Medulla oblongata (tissue), 1 donor: ENCODE results near the gene SEC22B.
A peak's percentile ranks its signal among the peaks of the same experiment; 100 is the strongest.
"Not testable (repeated sequence)": the region's sequence is repeated elsewhere in the genome, so short reads cannot be mapped to it uniquely, and the experiment has no call there.

ENCODE experiments used
- DNase-seq: peaks from one replicate; pipeline ENCODE4 v3.0.0-alpha.2; 2015; ENCODE audit errors: extremely low spot score

SEC22B gene

DNA sequence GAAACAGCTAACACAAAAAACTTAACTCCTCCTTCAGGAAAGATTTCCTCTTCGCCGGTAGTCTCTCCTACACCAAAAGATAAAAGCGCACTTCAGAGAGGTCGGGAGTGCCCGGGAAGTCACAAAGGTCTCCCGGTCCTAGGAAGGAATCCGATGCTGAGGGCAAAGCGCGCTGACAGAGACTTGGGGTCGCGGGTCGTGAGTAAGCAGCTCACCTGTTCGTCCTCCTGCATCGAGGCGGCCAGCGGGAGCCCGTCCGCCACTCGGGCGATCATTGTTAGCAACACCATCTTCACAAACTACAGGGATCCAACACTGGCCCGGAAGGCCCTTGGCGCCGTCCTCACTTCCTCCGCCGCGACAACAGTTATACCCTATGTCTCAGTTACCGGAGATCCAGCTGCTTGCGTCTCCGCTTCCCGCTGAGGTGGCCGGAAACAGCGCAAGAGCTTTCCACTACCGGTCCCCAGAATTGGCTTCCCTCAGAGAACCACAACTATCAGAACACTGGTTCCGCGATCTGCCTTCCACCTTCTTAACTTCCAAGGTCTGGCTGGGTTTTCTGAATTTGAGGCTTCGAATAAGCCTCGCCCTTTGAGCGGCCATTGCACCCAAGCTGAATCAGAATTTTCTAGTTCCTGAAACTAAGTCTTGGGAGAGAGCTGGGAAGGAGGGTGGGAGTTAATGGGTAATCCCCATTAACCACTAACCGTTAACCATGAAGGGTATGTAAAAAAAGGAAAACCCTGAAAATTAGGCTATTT is at the start of gene SEC22B:
SEC22B (minus strand) TSS at position 429 of the 764 bp plus-strand sequence; CDS start at position 290, 139 bp downstream.
- peak; percentile 96 for DNase-seq

DNA sequence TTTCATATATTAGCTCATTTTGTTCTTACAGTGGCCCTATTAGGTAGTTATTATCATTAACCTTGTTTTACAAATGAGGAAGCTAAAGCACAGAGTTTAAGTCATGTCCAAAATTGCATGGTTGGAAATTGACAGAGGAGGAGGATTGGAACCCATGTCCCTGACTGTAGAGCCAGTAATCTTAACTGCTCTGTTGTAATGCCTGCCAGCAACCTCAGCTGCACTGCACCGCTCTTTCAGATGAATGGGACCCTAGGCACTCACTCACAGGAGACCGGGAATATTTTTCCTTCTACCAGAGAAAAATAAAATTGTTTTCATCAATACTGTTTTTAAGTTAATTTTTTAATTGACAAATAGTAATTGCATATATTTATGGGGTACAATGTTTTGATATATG is 41.6 kb upstream of the SEC22B start:
- not testable (repeated sequence) for DNase-seq

DNA sequence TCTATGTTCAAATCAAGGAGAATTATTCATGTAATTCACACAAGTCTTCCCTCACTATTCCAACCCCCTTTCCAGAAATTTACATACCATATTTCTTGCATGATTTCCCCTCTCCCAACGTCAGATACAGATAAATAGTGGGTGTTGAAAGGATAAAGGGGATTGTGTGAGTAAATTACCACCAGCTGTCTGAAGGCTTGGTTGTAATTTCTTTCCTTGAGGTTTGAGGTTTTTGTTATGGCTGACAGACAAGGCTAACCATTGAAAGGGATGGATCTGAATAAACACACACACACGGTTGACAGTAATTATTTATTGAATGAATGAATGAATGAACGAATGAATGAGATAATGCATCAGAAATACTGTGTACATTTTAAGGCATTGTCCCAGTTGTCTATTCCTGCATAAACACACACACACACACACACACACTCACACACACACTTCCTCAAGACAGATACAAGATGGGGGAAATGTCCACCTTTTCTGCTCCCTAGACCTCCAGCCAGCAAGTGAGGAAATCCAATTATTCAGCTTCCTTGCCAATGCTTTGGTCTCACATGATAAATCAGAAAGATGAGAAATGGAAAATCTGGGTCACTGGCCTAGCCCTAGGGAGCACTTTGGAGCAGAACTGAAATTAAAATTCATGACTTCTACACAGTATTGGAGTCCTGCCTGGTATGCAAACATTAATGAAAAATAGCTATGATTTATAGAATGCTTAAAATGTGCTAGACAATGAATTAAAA is 41.0 kb upstream of the SEC22B start:
- not testable (repeated sequence) for DNase-seq

DNA sequence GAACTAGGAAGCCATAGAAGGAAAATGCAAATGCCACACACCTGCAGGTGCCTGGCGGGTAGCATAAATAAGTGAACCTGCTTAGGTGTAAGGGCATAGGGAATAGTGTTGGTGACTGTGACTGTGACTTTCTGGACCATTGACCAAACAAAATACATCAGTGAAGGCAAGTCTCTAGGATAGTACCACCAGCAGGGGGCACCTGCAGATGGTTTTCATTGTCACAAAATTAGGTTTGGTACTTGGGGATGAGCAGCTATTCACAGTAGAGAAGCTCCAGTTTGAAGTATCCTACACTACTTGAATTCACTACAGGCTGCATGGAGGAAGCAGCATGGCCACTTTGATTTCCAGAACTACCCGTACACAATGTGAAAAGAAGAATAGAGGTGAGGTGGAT is 37.3 kb upstream of the SEC22B start:
- not testable (repeated sequence) for DNase-seq

DNA sequence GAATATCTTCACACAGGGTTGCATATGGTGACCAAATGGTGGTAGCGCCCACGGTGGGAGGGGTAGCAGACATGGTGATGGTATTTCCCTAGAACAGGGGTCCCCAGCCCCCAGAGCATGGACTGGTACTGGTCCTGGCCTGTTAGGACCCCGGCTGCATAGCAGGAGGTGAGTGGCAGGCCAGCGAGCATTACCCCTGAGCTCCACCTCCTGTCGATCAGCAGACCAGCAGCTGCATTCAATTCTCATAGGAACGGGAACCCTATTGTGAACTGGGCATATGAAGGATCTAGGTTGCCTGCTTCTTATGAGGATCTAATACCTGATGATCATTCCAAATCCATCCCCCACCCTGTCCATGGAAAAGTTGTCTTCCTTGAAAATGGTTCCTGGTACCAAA is 34.4 kb upstream of the SEC22B start:
- not testable (repeated sequence) for DNase-seq

DNA sequence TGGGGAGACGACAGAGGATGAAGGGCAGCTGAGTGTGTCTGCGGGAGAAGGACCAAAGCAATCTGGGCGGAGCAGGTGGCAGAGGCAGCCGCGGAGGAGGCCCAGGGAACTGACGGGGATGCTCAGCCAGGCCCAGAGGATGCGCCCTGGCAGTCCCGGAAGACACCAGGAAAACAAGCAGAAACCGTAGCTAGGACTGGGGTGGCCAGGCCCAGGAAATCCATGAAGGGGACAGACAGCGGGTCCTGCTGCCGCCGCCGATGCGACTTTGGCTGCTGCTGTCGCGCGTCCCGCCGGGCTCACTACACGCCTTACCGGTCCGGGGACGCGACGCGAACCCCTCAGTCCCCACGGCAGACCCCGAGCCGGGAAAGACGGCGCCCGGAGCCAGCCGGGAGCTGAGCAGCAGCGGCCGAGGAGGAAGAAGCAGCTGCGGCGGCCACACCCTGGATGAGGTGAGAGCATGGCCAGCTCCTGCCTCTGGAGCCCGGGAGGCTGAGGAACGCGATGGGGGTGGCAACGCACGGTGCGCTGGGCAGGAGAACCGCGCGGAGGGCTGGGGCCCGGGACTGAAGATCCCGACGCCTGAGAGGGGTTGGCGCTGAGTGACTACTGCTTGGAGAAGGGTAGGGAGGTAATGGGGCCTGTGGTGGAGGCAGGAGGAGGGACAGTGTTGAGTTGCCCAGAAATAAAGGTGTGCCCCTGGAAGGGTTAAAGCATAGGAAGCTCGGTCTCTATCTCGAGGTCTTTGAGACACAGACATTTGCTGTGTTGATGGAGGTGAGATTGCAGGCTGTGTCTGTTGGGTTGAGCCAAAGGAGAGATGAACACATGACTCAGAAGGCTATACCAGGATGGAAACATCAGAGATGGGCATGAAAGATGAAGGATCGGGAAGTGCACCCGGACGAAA is 20.8 kb upstream of the SEC22B start:
- DNase-seq = peak; percentile 4

DNA sequence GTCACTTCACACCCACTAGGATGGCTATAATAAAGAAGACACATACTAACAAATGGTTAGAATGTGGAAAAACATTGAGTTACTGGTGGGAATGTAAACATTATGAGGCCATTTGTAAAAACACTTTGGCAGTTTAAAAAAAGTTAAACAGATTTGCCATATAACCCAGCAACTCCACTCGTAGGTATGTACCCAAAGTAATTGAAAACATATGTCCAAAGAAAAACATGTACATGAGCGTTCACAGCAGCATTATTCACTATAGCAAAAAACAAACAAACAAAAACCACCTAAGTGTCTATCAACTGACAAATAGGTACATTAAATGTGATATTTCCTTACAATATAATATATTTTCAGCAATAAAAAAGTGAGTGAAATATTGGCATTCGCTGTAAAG is 12.3 kb upstream of the SEC22B start:
- not testable (repeated sequence) for DNase-seq

DNA sequence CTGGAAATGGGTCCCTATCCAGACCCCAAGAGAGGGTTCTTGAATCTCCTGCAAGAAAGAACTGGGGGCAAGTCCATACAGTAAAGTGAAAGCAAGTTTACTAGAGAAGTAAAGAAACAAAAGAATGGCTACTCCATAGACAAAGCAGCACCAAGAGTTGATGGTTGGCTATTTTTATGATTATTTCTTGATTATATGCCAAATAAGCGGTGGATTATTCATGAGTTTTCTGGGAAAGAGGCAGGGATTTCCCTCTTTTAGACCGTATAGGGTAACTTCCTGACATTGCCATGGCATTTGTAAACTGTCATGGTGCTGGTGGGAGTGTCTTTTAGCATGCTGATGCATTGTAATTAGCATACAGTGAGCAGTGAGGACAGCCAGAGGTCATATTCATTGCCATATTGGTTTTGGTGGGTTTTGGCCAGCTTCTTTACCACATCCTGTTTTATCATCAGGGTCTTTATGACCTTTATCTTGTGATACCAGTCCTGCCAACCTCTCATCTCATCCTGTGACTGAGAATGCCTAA is 5.9 kb upstream of the SEC22B start:
- DNase-seq = not testable (repeated sequence)

DNA sequence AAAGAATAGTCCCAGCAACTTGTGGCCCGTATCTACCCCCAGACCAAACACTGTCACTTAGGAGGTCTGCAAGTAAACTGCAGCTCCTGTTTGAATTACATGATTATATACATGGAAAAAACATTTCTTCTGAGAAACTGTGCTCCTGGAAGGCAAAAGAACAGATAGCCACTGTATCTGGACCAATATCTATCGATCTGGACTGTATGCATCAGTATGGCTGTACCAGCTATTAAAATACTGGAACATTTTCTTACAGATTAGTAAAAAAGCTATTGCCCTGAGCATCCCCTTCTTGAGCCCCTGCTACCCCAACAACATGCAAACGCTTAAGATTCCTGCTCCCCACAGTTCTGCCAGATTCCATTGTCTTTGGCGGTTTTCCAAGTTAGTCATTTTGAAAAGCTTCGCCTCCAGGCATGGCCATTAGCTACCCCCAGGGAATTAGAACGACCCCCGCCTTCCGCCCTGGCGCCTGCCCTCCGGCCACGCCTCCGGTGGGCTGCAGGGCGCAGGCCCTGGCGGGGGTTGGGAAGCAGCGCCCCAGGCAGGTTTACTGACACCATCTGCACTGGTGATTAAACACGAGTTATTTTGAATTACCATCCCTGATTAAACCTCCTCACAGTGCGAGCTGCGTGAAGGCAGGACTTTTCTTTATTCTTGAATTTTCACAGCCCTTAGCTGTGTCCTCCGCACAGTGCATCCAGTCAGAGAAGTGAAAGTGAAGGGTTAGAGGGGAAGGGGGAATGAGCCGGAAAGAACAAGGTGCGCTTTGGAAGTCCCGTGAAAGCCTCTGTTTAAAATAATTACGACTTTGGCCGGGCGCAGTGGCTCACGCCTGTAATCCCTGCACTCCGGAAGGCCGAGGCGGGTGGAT is 3.7 kb upstream of the SEC22B start:
- DNase-seq = peak; percentile 22

DNA sequence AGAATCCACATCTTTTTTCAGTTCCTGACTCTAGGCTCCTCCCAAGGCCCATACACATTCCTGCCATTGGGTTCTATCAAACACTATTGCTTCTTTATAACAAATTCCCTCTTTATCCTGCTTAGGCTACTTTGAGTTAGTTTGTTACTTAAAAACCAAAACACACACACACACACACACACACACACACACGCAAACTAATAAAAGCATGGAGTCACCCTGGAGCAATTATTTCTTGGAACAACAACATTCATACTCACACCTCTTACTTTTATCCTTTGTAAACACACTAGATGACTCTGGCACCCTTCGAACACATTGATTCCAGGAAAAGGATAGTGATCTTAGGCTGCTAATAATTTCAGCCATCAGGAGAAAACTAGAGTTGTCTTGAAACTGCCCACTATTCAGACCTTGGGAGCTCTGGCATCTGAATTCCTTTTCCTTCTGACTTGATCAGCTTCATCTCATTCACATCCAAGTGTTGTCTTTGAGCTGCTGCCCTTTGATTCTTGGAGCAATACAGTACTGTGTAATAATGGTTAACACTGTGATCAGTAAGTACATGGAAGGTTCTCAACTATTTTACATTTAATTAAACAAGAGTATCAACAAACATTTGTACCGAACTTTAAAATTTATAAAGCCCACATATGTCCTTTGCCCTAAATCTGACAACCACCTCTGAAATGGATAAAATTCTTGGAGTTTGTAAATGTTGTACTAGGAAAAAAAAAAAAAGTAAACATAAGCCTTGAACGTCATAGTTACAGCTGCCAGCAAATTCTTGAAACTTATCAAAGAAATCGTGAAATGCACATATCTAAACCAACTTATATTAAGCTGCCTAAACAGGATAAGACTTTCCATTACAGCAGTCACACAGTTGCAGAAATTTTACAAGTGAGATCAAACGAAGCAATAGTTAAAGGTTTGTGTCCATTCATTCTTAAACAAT is 2.8 kb upstream of the SEC22B start:
- DNase-seq = peak; percentile 34

DNA sequence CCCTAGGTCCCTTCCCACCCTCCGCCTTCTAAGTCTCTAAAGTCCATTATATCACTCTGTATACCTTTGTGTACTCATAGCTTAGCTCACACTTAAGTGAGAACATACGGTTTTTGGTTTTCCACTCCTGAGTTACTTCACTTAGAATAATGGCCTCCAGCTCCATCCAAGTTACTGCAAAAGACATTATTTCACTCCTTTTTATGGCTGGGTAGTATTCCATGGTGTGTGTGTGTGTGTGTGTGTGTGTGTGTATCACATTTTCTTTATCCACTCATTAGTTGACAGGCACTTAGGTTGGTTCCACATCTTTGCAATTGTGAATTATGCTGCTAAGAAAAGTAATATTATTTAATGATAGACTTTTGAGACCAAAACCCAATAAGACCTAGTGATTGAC is 1.7 kb upstream of the SEC22B start:
- DNase-seq = not testable (repeated sequence)

DNA sequence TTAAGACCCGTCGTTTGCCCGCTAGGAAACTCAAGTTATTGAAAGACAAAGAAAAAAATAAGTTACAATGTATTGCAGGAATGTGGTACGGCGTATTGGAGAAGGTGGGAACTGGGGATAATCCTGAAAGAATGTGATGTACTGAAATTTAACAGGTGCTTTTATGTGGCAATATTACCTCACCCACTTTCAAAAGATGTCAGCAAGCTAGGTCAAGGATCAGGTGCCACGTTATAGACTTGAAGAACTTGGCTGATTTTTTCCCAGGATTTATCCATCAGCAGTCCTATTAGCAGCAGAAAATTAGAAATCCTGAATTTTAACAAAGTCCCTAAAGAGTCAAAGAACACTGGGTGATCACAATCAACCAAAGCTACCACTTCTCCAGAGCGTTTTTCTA is 632 bp downstream of the SEC22B start:
- DNase-seq = not testable (repeated sequence)

DNA sequence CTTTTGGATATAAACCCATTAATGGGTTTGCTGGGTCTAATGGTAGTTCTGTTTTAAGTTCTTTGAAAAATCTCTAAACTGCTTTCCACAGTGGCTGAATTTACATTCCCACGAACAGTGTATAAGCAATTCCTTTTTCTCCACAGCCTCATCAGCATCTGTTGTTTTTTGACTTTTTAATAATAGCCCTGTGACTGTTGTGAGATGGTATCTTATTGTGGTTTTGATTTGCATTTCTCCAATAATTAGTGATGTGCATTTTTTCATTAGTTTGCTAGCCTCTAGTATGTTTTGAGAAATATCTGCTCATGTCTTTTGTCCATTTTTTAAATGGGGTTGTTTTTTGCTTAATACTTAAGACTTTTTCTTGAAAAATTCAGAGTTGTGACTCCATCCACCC is 11.6 kb downstream of the SEC22B start:
- not testable (repeated sequence) for DNase-seq

DNA sequence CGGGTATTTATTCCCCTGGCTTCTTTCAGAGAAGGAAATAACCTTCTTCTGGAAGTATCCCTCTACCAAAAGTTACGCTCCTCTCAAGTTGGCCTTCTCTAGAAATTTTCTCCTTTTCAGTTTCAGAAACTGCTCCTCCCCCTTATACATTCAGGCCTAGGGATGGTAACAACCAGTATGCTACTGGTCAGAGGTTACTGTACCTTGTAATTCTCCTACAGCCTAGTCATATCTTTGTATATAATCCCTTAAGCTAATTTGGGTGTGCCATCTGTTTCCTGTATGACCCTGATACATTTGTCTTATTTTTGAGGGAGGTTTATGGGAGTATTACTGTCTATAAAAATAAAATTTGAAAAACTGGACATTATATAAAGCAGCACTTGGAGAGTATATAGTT is 14.3 kb downstream of the SEC22B start:
- not testable (repeated sequence) for DNase-seq

DNA sequence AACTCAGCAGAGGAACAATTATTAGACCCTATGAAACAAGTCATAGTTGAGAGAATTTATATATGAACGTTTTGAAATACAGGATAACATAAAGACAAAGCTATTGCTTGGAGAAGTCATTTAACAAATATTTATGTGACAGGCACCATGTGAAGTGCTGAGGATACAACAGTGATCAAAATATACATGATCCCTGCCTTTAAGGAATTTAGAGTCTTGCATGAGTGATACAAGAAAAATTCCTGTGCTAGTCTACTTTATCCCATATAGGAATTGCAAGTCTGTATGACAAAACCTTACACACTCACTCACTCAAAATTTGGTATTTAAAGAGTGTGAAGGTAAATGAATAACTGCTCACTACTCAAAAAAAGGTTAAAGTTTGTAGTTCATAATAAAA is 17.8 kb downstream of the SEC22B start:
- not testable (repeated sequence) for DNase-seq

DNA sequence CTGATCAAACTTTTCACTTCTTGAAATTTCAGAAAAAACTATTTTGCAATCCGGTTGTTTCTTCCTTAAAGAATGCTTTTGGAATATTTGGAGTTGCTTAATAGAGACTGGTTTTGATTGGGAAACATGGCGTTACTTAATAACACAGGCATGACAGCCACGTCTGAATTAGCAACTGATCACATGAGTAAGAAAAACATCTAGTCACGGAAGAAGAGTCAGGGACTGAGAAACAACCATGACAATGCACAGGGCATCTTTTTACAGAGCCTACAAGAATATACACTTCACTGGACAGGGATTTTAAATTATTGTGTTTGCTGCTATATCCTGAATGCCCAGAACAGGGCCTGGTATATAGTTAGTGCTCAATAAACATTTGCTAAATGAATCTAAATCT is 18.2 kb downstream of the SEC22B start:
- DNase-seq = not testable (repeated sequence)

DNA sequence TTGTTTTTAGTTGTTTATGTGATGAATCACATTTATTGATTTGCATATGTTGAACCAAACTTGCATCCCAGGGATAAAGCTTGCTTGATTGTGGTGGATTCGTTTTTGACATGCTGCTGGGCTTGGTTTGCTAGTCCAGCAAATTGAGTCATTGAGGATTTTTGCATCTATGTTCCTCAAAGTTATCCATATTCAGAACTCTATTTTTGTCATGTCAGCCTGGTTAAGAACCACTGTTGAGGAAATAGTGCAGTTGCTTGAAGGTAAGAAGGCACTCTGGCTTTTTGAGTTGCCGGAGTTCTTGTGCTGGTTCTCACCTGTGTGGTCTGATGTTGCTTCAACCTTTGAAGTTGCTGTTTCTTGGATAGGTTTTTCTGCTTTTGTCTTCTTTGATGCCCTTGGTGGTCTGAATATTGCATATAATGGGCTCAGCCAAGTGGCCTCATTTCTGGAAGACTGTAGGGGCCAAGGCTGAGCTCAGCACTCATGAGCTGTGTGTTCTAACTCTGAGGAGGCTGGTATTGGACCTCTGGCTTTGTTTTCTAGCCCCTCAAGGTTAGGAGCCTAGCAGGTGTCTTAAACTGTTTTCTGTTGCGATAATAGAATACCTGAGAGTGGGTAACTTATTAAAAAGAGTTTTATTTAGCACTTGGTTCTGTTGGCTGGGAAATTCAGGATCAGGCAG is 26.0 kb downstream of the SEC22B start:
- DNase-seq = not testable (repeated sequence)

DNA sequence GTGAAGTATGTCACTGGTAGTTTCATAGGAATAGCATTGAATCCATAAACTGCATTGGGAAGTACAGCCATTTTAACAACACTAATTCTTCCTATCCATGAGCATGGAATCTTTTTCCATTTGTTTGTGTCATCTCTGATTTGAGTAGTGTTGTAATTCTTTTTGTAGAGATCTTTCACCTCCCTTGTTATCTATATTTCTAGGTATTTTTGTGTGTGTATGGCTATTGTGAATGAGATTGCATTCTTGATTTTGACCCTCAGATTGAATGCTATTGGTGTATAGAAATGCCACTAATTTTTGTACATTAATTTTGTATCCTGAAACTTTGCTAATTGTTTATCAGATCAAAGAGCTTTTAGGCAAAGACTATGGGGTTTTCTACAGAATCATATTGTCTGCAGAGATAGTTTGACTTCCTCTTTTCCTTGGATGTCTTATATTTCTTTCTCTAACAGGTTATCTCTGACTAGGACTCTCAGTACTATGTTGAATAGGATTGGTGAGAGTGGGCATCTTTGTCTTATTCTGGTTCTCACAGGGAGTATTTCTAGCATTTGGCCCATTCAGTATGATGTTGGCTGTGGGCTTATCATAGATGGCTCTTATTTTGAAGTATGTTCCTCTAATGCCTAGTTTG is 26.8 kb downstream of the SEC22B start:
- DNase-seq = not testable (repeated sequence)
